Endothelial cell of umbilical vein (primary cell): ENCODE results near the gene INPP5F. TPM values are rescaled to one million over a fixed set of nuclear protein-coding genes. Genes with fewer than 3 reads are reported as not detected.

Experiments used
- BruUV-seq: library from RNA; stranded (reverse); fragments of 400-500 nt; replicated peaks from 2 replicates; lab custom pipeline; 2021; lab: Mats Ljungman, UMichigan
- CTCF ChIA-PET: fragments of 300-600, 350-600 bp; sonication (Branson Sonifier 250); formaldehyde crosslinking; loops from one replicate; lab custom pipeline; 2021; ENCODE audit warnings: antibody characterized with exemption, inconsistent platforms; lab: Charles Lee
- POLR2A ChIA-PET: fragments of 300-600, 350-600 bp; sonication (Branson Sonifier 250); formaldehyde crosslinking; loops from one replicate; lab custom pipeline; 2021; ENCODE audit warnings: antibody characterized with exemption, inconsistent platforms; lab: Charles Lee
- DNase-seq: peaks from one replicate; pipeline ENCODE4 v3.0.0-alpha.2; 2011; ENCODE audit warnings: low read depth, low spot score
- FAIRE-seq: peaks from 2 replicates; lab custom pipeline; 2011; peaks lifted over from hg19 to GRCh38; lab: Jason Lieb, UNC
- H2AFZ ChIP-seq: 2 replicates; pipeline ENCODE4 v1.6.0; 2012; ENCODE audit warnings: low read depth, low read length, control low read depth, inconsistent platforms
- H3K27ac ChIP-seq: 2 replicates; pipeline ENCODE4 v1.5.1; 2011; ENCODE audit warnings: low read depth, mild to moderate bottlenecking, control low read depth, low read length, moderate library complexity; ENCODE audit not compliant: insufficient read depth
- H3K27me3 ChIP-seq, 2 experiments: 2 replicates each; pipeline versions ENCODE4 v1.6.0 to v1.6.1; 2011; ENCODE audit warnings: low read length in 2 of 2, mixed read lengths in 1 of 2; ENCODE audit not compliant: control insufficient read depth in 2 of 2, insufficient read depth in 2 of 2
- H3K36me3 ChIP-seq, 2 experiments: 2 replicates in 1 of 2; 3 replicates in 1 of 2; pipeline ENCODE4 v1.5.1; 2011; ENCODE audit warnings: low read length in 2 of 2, mild to moderate bottlenecking in 1 of 2, moderate library complexity in 1 of 2; ENCODE audit not compliant: control insufficient read depth in 2 of 2, insufficient read depth in 2 of 2; ENCODE audit errors: extremely low read depth in 1 of 2
- H3K4me1 ChIP-seq: 3 replicates; pipeline ENCODE4 v1.5.1; 2011; ENCODE audit warnings: mild to moderate bottlenecking, low read length; ENCODE audit not compliant: control insufficient read depth, insufficient read depth; ENCODE audit errors: extremely low read depth
- H3K4me2 ChIP-seq: 2 replicates; pipeline ENCODE4 v1.6.1; 2011; ENCODE audit warnings: low read length, control low read depth, mixed read lengths; ENCODE audit not compliant: insufficient read depth
- H3K4me3 ChIP-seq, 3 experiments: fragments of 200-600 bp in 1 of 3; sonication (generic), shearing (Covaris generic) in 1 of 3; replicated peaks in 1 of 3; 2 replicates each; pipeline ENCODE4 v1.5.1; 2011 to 2016; ENCODE audit warnings: control low read depth in 3 of 3, low read length in 3 of 3, mild to moderate bottlenecking in 2 of 3, inconsistent platforms in 1 of 3, low read depth in 1 of 3, moderate library complexity in 1 of 3; ENCODE audit not compliant: insufficient read depth in 1 of 3
- H3K79me2 ChIP-seq: 2 replicates; pipeline ENCODE4 v1.6.0; 2012; ENCODE audit warnings: low read length, inconsistent platforms; ENCODE audit not compliant: control insufficient read depth, insufficient read depth
- H3K9ac ChIP-seq: replicated peaks from 2 replicates; pipeline ENCODE3; 2011; ENCODE audit warnings: low read length, control low read depth; ENCODE audit not compliant: insufficient read depth; ENCODE audit errors: extremely low read depth
- H3K9me1 ChIP-seq: replicated peaks from 3 replicates; pipeline ENCODE4 v1.6.0; 2011; ENCODE audit warnings: mild to moderate bottlenecking, low read length; ENCODE audit not compliant: control insufficient read depth, insufficient read depth; ENCODE audit errors: extremely low read depth
- H3K9me3 ChIP-seq: replicated peaks from 2 replicates; pipeline ENCODE4 v1.5.1; 2012; ENCODE audit warnings: low read length, inconsistent platforms; ENCODE audit not compliant: control insufficient read depth, insufficient read depth
- H4K20me1 ChIP-seq: replicated peaks from 2 replicates; pipeline ENCODE3; 2011; ENCODE audit warnings: mild to moderate bottlenecking, low read length; ENCODE audit not compliant: control insufficient read depth, insufficient read depth; ENCODE audit errors: extremely low read depth
- EZH2 ChIP-seq: IDR thresholded peaks from 2 replicates; pipeline ENCODE4 v1.6.1; 2012; ENCODE audit warnings: borderline replicate concordance, low read depth, mild to moderate bottlenecking, moderate library complexity, low read length, inconsistent platforms; ENCODE audit not compliant: severe bottlenecking
- FOS ChIP-seq: IDR thresholded peaks from 2 replicates; pipeline ENCODE4 v1.6.1; 2011; ENCODE audit warnings: mild to moderate bottlenecking, low read length, moderate library complexity, borderline replicate concordance; ENCODE audit not compliant: insufficient read depth
- GATA2 ChIP-seq: IDR thresholded peaks from 2 replicates; pipeline ENCODE4 v1.7.0; 2011; ENCODE audit warnings: low read depth, mild to moderate bottlenecking, moderate library complexity, mixed read lengths, low read length; ENCODE audit not compliant: insufficient read length, insufficient read depth
- JUN ChIP-seq: IDR thresholded peaks from 2 replicates; pipeline ENCODE4 v1.6.1; 2011; ENCODE audit warnings: borderline replicate concordance, low read depth; ENCODE audit not compliant: insufficient read length, insufficient read depth
- MYC ChIP-seq: IDR thresholded peaks from one replicate; pipeline ENCODE4 v1.6.1; 2011; ENCODE audit warnings: mild to moderate bottlenecking, low read depth, low read length
- POLR2A ChIP-seq: IDR thresholded peaks from 2 replicates; pipeline ENCODE4 v1.6.1; 2012; ENCODE audit warnings: low read depth, mild to moderate bottlenecking, control low read depth, low read length
- POLR2AphosphoS5 ChIP-seq: IDR thresholded peaks from 2 replicates; pipeline ENCODE4 v1.6.1; 2012; ENCODE audit warnings: low read depth, mild to moderate bottlenecking, control low read depth, low read length, moderate library complexity; ENCODE audit not compliant: insufficient read depth
- dilution Hi-C: fragments of 300-500 bp; cut with MboI; formaldehyde crosslinking; loops from one replicate; pipeline ENCODE4 v1.15.0; 2019; ENCODE audit warnings: low sequenced_read_pairs; ENCODE audit not compliant: extremely low pct_ligation_motif_present
- intact Hi-C: fragments of 100-400 bp; cut with micrococcal nuclease; formaldehyde crosslinking; loops from one replicate; pipeline ENCODE4 v1.10.0; 2022
- polyA plus RNA-seq, 4 experiments: library from polyadenylated mRNA; depleted of rRNA in 3 of 4; stranded (reverse) in 3 of 4; unstranded in 1 of 4; fragments of >200 nt; gene quantifications; 2 replicates each; pipeline versions ENCODE4 v1.2.1 to v1.2.3, GENCODE V29; 2011 to 2012; ENCODE audit warnings: missing spikeins in 1 of 4
- total RNA-seq: library from RNA; stranded (reverse); gene quantifications from 2 replicates; pipeline ENCODE4 v1.2.3, GENCODE V29; 2021
- TF ChIP-seq, protein P1 (sequence below): IDR thresholded peaks from 2 replicates; pipeline ENCODE4 v1.6.1; 2011; ENCODE audit not compliant: insufficient read depth, insufficient read length
- TF ChIP-seq, protein P2 (sequence below), 2 donors: IDR thresholded peaks; 1 replicate in 1 of 2; 2 replicates in 1 of 2; pipeline ENCODE4 v1.5.1; 2011; ENCODE audit warnings: low read length in 2 of 2, mild to moderate bottlenecking in 2 of 2, moderate library complexity in 2 of 2, control low read depth in 1 of 2, inconsistent platforms in 1 of 2, low read depth in 1 of 2; ENCODE audit not compliant: insufficient read depth in 1 of 2; ENCODE audit errors: extremely low read depth in 1 of 2

The INPP5F gene
- total and polyA plus RNA-seq, 2 donors (not counting 3 experiments of a cell fraction or from before 2014, with no cell fraction given), result 6.1 to 20.3 TPM

DNA sequence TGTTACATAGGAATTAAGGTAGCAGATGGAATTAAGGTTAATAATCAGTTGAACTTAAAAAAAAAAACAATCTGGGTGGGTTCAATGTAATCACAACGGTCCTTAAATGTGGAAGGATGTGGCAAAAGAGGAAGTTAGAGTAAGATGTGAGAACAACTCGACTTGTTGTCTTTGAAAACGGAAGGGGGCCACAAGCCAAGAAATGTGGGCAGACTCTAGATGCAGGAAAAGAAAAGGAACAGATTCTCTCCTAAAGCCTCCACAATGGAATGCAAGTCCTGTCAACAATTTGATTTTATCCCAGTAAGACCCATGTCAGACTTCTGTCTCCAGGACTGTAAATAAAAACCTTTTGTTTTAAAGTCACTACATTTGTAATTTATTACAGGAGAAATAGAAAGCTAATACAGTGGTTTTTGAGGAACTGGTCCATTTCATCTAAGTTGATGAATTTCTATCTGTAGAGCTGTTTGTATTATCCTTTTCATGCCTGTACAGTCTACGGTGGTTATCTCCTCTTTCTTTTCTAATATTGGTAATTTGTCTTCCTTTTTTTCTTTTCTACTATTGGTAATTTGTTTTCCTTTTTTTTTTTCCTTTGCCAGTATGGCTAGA is 138.2 kb downstream of the INPP5F start:
- no peaks in the 10 kb centered on the region for H3K36me3 ChIP-seq
- H3K27ac ChIP-seq, result no peak overlapping the region
- no peaks in the 10 kb centered on the region for H3K27me3 ChIP-seq
- peaks cover 4% of the 10 kb centered on the region for H3K4me1 ChIP-seq
- H3K4me3 ChIP-seq, result no peak overlapping the region
- DNase-seq, result no peak
- ChIA-PET POLR2A (no interaction called here), CTCF (interaction anchor here (1.0 to 2.9 kb wide), 2 partner anchors 113 to 138 kb away, joined by 3 to 21 read pairs; partner anchors contain the start of gene INPP5F)
- TF ChIP-seq POLR2A (no peak), EZH2 (no peak), FOS (no peak), MYC (no peak), GATA2 (no peak), POLR2AphosphoS5 (no peak), JUN (no peak)
- TF ChIP-seq, protein P1, sequence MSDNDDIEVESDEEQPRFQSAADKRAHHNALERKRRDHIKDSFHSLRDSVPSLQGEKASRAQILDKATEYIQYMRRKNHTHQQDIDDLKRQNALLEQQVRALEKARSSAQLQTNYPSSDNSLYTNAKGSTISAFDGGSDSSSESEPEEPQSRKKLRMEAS, result no peak
- TF ChIP-seq, protein P2, sequence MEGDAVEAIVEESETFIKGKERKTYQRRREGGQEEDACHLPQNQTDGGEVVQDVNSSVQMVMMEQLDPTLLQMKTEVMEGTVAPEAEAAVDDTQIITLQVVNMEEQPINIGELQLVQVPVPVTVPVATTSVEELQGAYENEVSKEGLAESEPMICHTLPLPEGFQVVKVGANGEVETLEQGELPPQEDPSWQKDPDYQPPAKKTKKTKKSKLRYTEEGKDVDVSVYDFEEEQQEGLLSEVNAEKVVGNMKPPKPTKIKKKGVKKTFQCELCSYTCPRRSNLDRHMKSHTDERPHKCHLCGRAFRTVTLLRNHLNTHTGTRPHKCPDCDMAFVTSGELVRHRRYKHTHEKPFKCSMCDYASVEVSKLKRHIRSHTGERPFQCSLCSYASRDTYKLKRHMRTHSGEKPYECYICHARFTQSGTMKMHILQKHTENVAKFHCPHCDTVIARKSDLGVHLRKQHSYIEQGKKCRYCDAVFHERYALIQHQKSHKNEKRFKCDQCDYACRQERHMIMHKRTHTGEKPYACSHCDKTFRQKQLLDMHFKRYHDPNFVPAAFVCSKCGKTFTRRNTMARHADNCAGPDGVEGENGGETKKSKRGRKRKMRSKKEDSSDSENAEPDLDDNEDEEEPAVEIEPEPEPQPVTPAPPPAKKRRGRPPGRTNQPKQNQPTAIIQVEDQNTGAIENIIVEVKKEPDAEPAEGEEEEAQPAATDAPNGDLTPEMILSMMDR (IDR thresholded peaks at IDR 0.05; ENCODE audit: extremely low read depth in 1 of 2, insufficient read depth in 1 of 2, low read depth in 1 of 2, low read length in 2 of 2), result no peak
- dilution Hi-C loops, result no loop called here
- H4K20me1 ChIP-seq, result peaks cover 2% of the 10 kb centered on the region
- peaks cover 97% of the 10 kb centered on the region for H3K79me2 ChIP-seq
- BruUV-seq, result no TSS peak
- no peak for FAIRE-seq
- intact Hi-C loops, result no loop called here
- no peak overlapping the region for H3K4me2 ChIP-seq
- H3K9ac ChIP-seq, result no peak overlapping the region
- H3K9me3 ChIP-seq, result no peaks in the 10 kb centered on the region
- no peaks in the 10 kb centered on the region for H3K9me1 ChIP-seq
- no peak overlapping the region for H2AFZ ChIP-seq
